HepG2 (cell line): Measurements from ENCODE around the gene GUCY1B1. TPM values are rescaled to one million over a fixed set of nuclear protein-coding genes. Genes with fewer than 3 reads are reported as not detected.

Source experiments
- ATAC-seq: fragments of 200-7000 bp; cut with Tn5 transposase; 3 replicates; pipeline ENCODE4 v1.9.1; 2020; ENCODE audit warnings: mild to moderate bottlenecking, moderate library complexity
- BruUV-seq: library from RNA; stranded (reverse); fragments of 400-500 nt; replicated peaks from 2 replicates; lab custom pipeline; 2021; lab: Mats Ljungman, UMichigan
- CTCF ChIA-PET: fragments of 300-600 bp; formaldehyde crosslinking; extraction: SDS; loops from one replicate; lab custom pipeline; 2021; ENCODE audit warnings: low total read pairs, inconsistent platforms, low intra/inter-chr PET ratio; lab: Yijun Ruan, JAX
- POLR2A ChIA-PET: fragments of 350-600 bp; sonication (Branson Sonifier 250); formaldehyde crosslinking; loops from one replicate; lab custom pipeline; 2020; ENCODE audit warnings: antibody characterized with exemption, inconsistent platforms; lab: Yijun Ruan, JAX
- DNase-seq: peaks from one replicate; pipeline ENCODE4 v3.0.0-alpha.2; 2015; ENCODE audit warnings: low spot score
- FAIRE-seq: peaks from 3 replicates; lab custom pipeline; 2011; peaks lifted over from hg19 to GRCh38; lab: Jason Lieb, UNC
- H2AFZ ChIP-seq: one replicate; pipeline ENCODE4 v1.6.1; 2011; ENCODE audit warnings: low read length, inconsistent platforms
- H3K27ac ChIP-seq: fragments of 300-600 bp; 3 replicates; pipeline ENCODE4 v1.8.0; 2011; ENCODE audit warnings: mixed run types, mild to moderate bottlenecking, mixed read lengths, low read length, inconsistent platforms; ENCODE audit not compliant: insufficient read depth; ENCODE audit errors: extremely low read length
- H3K27me3 ChIP-seq, 2 experiments: fragments of 200-600 bp in 1 of 2; 2 replicates in 1 of 2; 3 replicates in 1 of 2; pipeline versions ENCODE4 v1.6.0 to v1.8.0; 2011; ENCODE audit warnings: low read length in 2 of 2, mild to moderate bottlenecking in 2 of 2, moderate library complexity in 2 of 2, inconsistent platforms in 1 of 2; ENCODE audit not compliant: insufficient read depth in 2 of 2, control insufficient read depth in 1 of 2
- H3K36me3 ChIP-seq, 2 experiments: fragments of 200-600 bp in 1 of 2; replicated peaks in 1 of 2; 2 replicates in 1 of 2; 3 replicates in 1 of 2; pipeline versions ENCODE4 v1.5.1 to v1.8.0; 2011; ENCODE audit warnings: low read length in 2 of 2, inconsistent platforms in 1 of 2; ENCODE audit not compliant: insufficient read depth in 2 of 2, control insufficient read depth in 1 of 2
- H3K4me1 ChIP-seq: 2 replicates; pipeline ENCODE4 v1.5.1; 2012; ENCODE audit warnings: low read length, inconsistent platforms; ENCODE audit not compliant: insufficient read depth
- H3K4me2 ChIP-seq: 2 replicates; pipeline ENCODE4 v1.6.0; 2011; ENCODE audit warnings: low read depth, low read length, inconsistent platforms
- H3K4me3 ChIP-seq, 3 experiments: fragments of 200-600 bp in 1 of 3; sonication (generic), shearing (Covaris generic) in 1 of 3; replicated peaks in 1 of 3; 2 replicates each; pipeline ENCODE4 v1.5.1; 2011 to 2016; ENCODE audit warnings: low read length in 3 of 3, inconsistent platforms in 2 of 3, low read depth in 2 of 3, mild to moderate bottlenecking in 2 of 3, control low read depth in 1 of 3, mixed read lengths in 1 of 3; ENCODE audit not compliant: insufficient read depth in 1 of 3
- H3K79me2 ChIP-seq: one replicate; pipeline ENCODE4 v1.6.1; 2011; ENCODE audit warnings: low read length, inconsistent platforms; ENCODE audit not compliant: insufficient read depth
- H3K9ac ChIP-seq: 2 replicates; pipeline ENCODE4 v1.6.0; 2011; ENCODE audit warnings: mild to moderate bottlenecking, low read depth, low read length, inconsistent platforms; ENCODE audit not compliant: insufficient read depth
- H3K9me3 ChIP-seq: 2 replicates; pipeline ENCODE4 v1.5.1; 2012; ENCODE audit warnings: mild to moderate bottlenecking, low read length
- H4K20me1 ChIP-seq: 2 replicates; pipeline ENCODE4 v1.6.0; 2011; ENCODE audit warnings: inconsistent platforms, mild to moderate bottlenecking, low read length, moderate library complexity; ENCODE audit not compliant: insufficient read depth
- ARHGAP35 ChIP-seq: sonication (generic); formaldehyde crosslinking; IDR thresholded peaks from 2 replicates; pipeline ENCODE4 v1.9.0; 2022; ENCODE audit warnings: mild to moderate bottlenecking, inconsistent platforms, moderate library complexity, missing genetic modification reagents, borderline replicate concordance
- CHD4 ChIP-seq: fragments of 200-600 bp; sonication (generic); IDR thresholded peaks from 2 replicates; pipeline ENCODE4 v1.7.0; 2017; ENCODE audit warnings: mild to moderate bottlenecking, low read length, borderline replicate concordance
- KDM5B ChIP-seq: sonication (generic); formaldehyde crosslinking; IDR thresholded peaks from 2 replicates; pipeline ENCODE4 v1.4.0; 2020; ENCODE audit warnings: missing genetic modification reagents, mild to moderate bottlenecking, borderline replicate concordance
- MEIS2 ChIP-seq: sonication (generic); formaldehyde crosslinking; IDR thresholded peaks from 2 replicates; pipeline ENCODE4 v1.9.0; 2021; ENCODE audit warnings: mild to moderate bottlenecking, missing genetic modification reagents
- NCOA2 ChIP-seq: sonication (generic); formaldehyde crosslinking; IDR thresholded peaks from 2 replicates; pipeline ENCODE4 v1.8.0; 2022; ENCODE audit warnings: inconsistent platforms
- NFE2 ChIP-seq: sonication (generic); formaldehyde crosslinking; IDR thresholded peaks from 2 replicates; pipeline ENCODE4 v1.4.0; 2020; ENCODE audit warnings: missing genetic modification reagents
- POLR2AphosphoS2 ChIP-seq: IDR thresholded peaks from 2 replicates; pipeline ENCODE4 v1.6.1; 2011; ENCODE audit warnings: low read depth, low read length, improper control_type of control experiment
- SIX1 ChIP-seq: sonication (generic); formaldehyde crosslinking; IDR thresholded peaks from 2 replicates; pipeline ENCODE4 v1.4.0; 2020; ENCODE audit warnings: missing genetic modification reagents, borderline replicate concordance
- TAF15 ChIP-seq: fragments of 200-400 bp; formaldehyde crosslinking; IDR thresholded peaks from one replicate; pipeline ENCODE4 v1.6.1; 2018; ENCODE audit warnings: mild to moderate bottlenecking, low read depth, low read length; ENCODE audit not compliant: poor library complexity, severe bottlenecking
- ZNF281 ChIP-seq: sonication (generic); formaldehyde crosslinking; IDR thresholded peaks from 2 replicates; pipeline ENCODE4 v1.4.0; 2020; ENCODE audit warnings: missing genetic modification reagents, borderline replicate concordance
- ZNF441 ChIP-seq: sonication (generic); formaldehyde crosslinking; IDR thresholded peaks from 2 replicates; pipeline ENCODE4 v1.7.0; 2021; ENCODE audit warnings: missing genetic modification reagents, borderline replicate concordance
- ZNF510 ChIP-seq: sonication (generic); formaldehyde crosslinking; IDR thresholded peaks from 2 replicates; pipeline ENCODE4 v1.4.0; 2020; ENCODE audit warnings: low read depth, mild to moderate bottlenecking, missing genetic modification reagents
- ZNF512B ChIP-seq: sonication (generic); formaldehyde crosslinking; IDR thresholded peaks from 2 replicates; pipeline ENCODE4 v1.5.1; 2020; ENCODE audit warnings: missing genetic modification reagents, mild to moderate bottlenecking, borderline replicate concordance
- ZNF609 ChIP-seq: sonication (generic); formaldehyde crosslinking; IDR thresholded peaks from 2 replicates; pipeline ENCODE4 v1.4.0; 2020; ENCODE audit warnings: mild to moderate bottlenecking, missing genetic modification reagents, borderline replicate concordance
- WGBS: methylation state at CpG from one replicate; pipeline ENCODE4 v1.1.6; 2017; ENCODE audit warnings: low lambda C conversion rate; 5-methylcytosine and 5-hydroxymethylcytosine counted together
- in situ Hi-C: cut with HindIII; loops from 2 replicates; pipeline ENCODE4 v1.10.0; 2017; ENCODE audit warnings: low pct_unique_long_range_greater_than_20kb; ENCODE audit not compliant: extremely low pct_ligation_motif_present
- intact Hi-C: fragments of 100-400 bp; cut with micrococcal nuclease; formaldehyde crosslinking; loops from one replicate; pipeline ENCODE4 v1.10.0; 2022; ENCODE audit not compliant: unreplicated experiment
- polyA plus RNA-seq, 8 experiments: library from polyadenylated mRNA; depleted of rRNA in 3 of 8; stranded (reverse) in 7 of 8; unstranded in 1 of 8; fragments of >200 nt; fragmentation: Illumina TruSeq in 4 of 8; extraction: Trizol in 4 of 8; gene quantifications; 2 replicates each; pipeline versions ENCODE4 v1.2.1 to v1.2.3, GENCODE V29; 2011 to 2016; ENCODE audit warnings: low read depth in 4 of 8, missing spikeins in 1 of 8, mixed read lengths in 1 of 8; ENCODE audit not compliant: insufficient read depth in 1 of 8
- total RNA-seq, 5 experiments: library from RNA; depleted of rRNA; stranded (reverse); fragments of >200 nt; fragmentation: Illumina TruSeq; extraction: Trizol; gene quantifications; 2 replicates each; pipeline ENCODE4 v1.2.3, GENCODE V29; 2016; ENCODE audit warnings: low read depth in 1 of 5

Gene GUCY1B1
- total and polyA plus RNA-seq, 2 of the 13 experiments (the other 11 are each of a cell fraction or from before 2014, with no cell fraction given) = not detected

- H3K4me2 ChIP-seq = no peak overlapping the region
- no peak overlapping the region for H2AFZ ChIP-seq
- POLR2A ChIA-PET = no interaction called here
- FAIRE-seq (no peak), ATAC-seq (no peak), DNase-seq (no peak)
- H3K79me2 ChIP-seq = no peaks in the 10 kb centered on the region
- no TSS peak for BruUV-seq
- intact Hi-C loops (no loop called here), in situ Hi-C loops (no loop called here)
- no peak overlapping the region for H3K9ac ChIP-seq
- CTCF ChIA-PET = no interaction called here
- no peaks in the 10 kb centered on the region for H4K20me1 ChIP-seq
- H3K4me3 ChIP-seq = no peak overlapping the region
- no peaks in the 10 kb centered on the region for H3K36me3 ChIP-seq
- H3K9me3 ChIP-seq = peaks cover 30% of the 10 kb centered on the region
- no peaks in the 10 kb centered on the region for H3K4me1 ChIP-seq
- no peak overlapping the region for H3K27ac ChIP-seq
- H3K27me3 ChIP-seq = no peaks in the 10 kb centered on the region
- 1% methylated on average over 4 of the region's 4 CpGs for WGBS
- TF ChIP-seq ZNF510 (CRISPR knock-in tag) = no peak
- no peak for TF ChIP-seq CHD4
- TF ChIP-seq ZNF512B = no peak
- no peak for TF ChIP-seq POLR2AphosphoS2
- no peak for TF ChIP-seq NFE2 (CRISPR knock-in tag)
- TF ChIP-seq NCOA2 (CRISPR knock-in tag) = no peak
- TF ChIP-seq TAF15 = no peak
- TF ChIP-seq ZNF281 (CRISPR knock-in tag) = no peak
- no peak for TF ChIP-seq KDM5B
- TF ChIP-seq ZNF609 (CRISPR knock-in tag) = no peak
- no peak for TF ChIP-seq ZNF441 (CRISPR knock-in tag)
- TF ChIP-seq MEIS2 (CRISPR knock-in tag) = no peak
- TF ChIP-seq SIX1 (CRISPR knock-in tag) = no peak
- no peak for TF ChIP-seq ARHGAP35 (CRISPR knock-in tag)
Measured at GRCh38 chr4:155849042-155849441, 90.2 kb downstream of the GUCY1B1 start.
